Breast epithelium (tissue), 4 donors: Measurements from ENCODE around the gene CYP46A1. TPM values are rescaled to one million over a fixed set of nuclear protein-coding genes. Genes with fewer than 3 reads are reported as not detected.
A peak's percentile ranks its signal among the peaks of the same experiment; 100 is the strongest.

ENCODE experiments used
- DNase-seq, 2 donors: peaks; one replicate each; pipeline ENCODE4 v3.0.0-alpha.2; 2019; ENCODE audit warnings: low spot score in 2 of 2
- H3K27ac ChIP-seq, 2 donors: fragments of 200-600 bp; sonication (generic) in 1 of 2; one replicate each; pipeline ENCODE4 v1.5.1; 2016 to 2019; ENCODE audit warnings: mild to moderate bottlenecking in 1 of 2
- H3K27me3 ChIP-seq, 2 donors: fragments of 200-600 bp; sonication (generic) in 1 of 2; one replicate each; pipeline versions ENCODE4 v1.5.1 to v1.6.0; 2017 to 2019; ENCODE audit warnings: control low read depth in 1 of 2, mild to moderate bottlenecking in 1 of 2
- H3K36me3 ChIP-seq: fragments of 200-600 bp; one replicate; pipeline ENCODE4 v1.5.1; 2019
- H3K4me1 ChIP-seq, 2 donors: fragments of 200-600 bp; sonication (generic); one replicate each; pipeline ENCODE4 v1.5.1; 2016 to 2019; ENCODE audit warnings: control low read depth in 1 of 2
- H3K4me3 ChIP-seq, 3 donors: fragments of 200-600 bp; sonication (generic); 1 replicate in 2 of 3; 2 replicates in 1 of 3; pipeline ENCODE4 v1.5.1; 2016 to 2019; ENCODE audit warnings: mild to moderate bottlenecking in 3 of 3, moderate library complexity in 2 of 3
- H3K9me3 ChIP-seq, 2 donors: fragments of 200-600 bp; sonication (generic) in 1 of 2; one replicate each; pipeline ENCODE4 v1.5.1; 2016 to 2019; ENCODE audit warnings: control low read depth in 1 of 2
- CTCF ChIP-seq, 3 donors: fragments of 450-650 bp; IDR thresholded peaks; one replicate each; pipeline ENCODE4 v1.5.1; 2016 to 2017; ENCODE audit warnings: antibody characterized with exemption in 3 of 3, mild to moderate bottlenecking in 3 of 3, moderate library complexity in 3 of 3
- POLR2A ChIP-seq: fragments of 450-650 bp; IDR thresholded peaks from one replicate; pipeline ENCODE4 v1.6.1; 2016; ENCODE audit warnings: antibody characterized with exemption, mild to moderate bottlenecking, moderate library complexity
- POLR2AphosphoS5 ChIP-seq, 3 donors: sonication (generic); formaldehyde crosslinking; IDR thresholded peaks; one replicate each; pipeline ENCODE4 v1.6.1; 2017; ENCODE audit warnings: antibody characterized with exemption in 3 of 3
- intact Hi-C: fragments of 100-400 bp; cut with DNase I; formaldehyde crosslinking; loops from one replicate; pipeline ENCODE4 v1.15.1; 2023; ENCODE audit warnings: low total_unique reads
- total RNA-seq, 3 donors: library from RNA; depleted of rRNA; stranded (reverse); fragments of >200 nt; gene quantifications; one replicate each; pipeline ENCODE4 v1.1.0, GENCODE V29; 2016

Gene CYP46A1
- total RNA-seq, 3 donors from 2014 or later, result 1.6 to 5.2 (median 2.6) TPM

DNA sequence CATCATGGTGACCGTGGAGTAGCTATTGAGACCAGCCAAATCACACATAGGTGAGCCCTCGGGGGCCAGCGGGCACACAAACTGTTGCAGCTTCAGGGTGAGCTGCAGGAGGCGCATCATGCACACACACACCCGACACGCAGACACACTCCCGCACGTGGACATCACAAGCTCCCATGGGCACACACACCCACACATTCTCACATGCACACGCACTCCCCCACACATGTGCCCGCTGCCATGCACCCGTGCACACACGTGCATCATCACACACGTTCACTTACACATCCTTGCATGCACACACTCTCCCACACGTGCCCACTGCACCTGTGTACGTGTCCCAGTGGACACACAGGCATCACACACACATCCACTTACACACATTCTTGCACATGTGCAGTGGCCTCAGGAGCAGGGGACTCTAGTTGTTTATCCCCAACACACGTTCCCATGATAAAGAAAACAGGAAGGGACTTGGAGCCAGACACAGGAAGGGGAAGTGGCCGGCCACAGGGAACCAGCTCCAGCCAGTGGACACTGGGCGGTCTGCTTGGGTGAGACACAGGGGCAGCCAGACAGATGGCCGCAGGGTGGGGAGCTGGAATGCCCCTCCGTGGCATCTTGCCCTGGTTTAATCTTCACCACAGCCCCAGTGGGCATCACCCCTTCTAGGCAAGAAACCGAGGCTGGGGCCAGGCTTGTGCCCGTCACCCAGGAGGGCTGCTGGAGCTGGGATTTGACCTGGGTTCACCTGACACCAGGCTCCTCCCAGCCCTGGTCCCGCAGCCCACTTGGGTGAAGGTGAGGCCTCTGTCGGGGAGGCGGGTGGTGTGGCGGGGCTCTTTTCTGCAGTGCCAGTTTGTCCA is 49.7 kb downstream of the CYP46A1 start:
- intact Hi-C loops, result no loop called here
- no peaks in the 10 kb centered on the region for H3K9me3 ChIP-seq
- no peaks in the 10 kb centered on the region for H3K36me3 ChIP-seq
- H3K27ac ChIP-seq, result peak overlapping the region in 1 of 2 donors; percentile 19
- no peaks in the 10 kb centered on the region for H3K4me1 ChIP-seq
- peak in 1 of 2 donors; percentile 50 for DNase-seq
- H3K4me3 ChIP-seq, result peak overlapping the region in 1 of 3 donors; percentile 8
- TF ChIP-seq POLR2AphosphoS5 (IDR thresholded peaks at IDR 0.05), result no peak
- TF ChIP-seq CTCF (IDR thresholded peaks at IDR 0.05), result no peak
- TF ChIP-seq POLR2A, result no peak
- no peaks in the 10 kb centered on the region for H3K27me3 ChIP-seq

GRCh38 chr14:99734406-99735051 is 50.4 kb downstream of the CYP46A1 start:
- peak overlapping the region in 1 of 2 donors; percentile 19 for H3K27ac ChIP-seq
- H3K4me3 ChIP-seq, result peak overlapping the region in 2 of 3 donors; percentile 9 to 37
- no peaks in the 10 kb centered on the region for H3K36me3 ChIP-seq
- no peaks in the 10 kb centered on the region for H3K27me3 ChIP-seq
- H3K9me3 ChIP-seq, result no peaks in the 10 kb centered on the region
- DNase-seq, result peak in 1 of 2 donors; percentile 62
- intact Hi-C loops, result no loop called here
- TF ChIP-seq POLR2A (no peak), POLR2AphosphoS5 (IDR thresholded peaks at IDR 0.05) (no peak), CTCF (IDR thresholded peaks at IDR 0.05) (no peak)
- H3K4me1 ChIP-seq, result no peaks in the 10 kb centered on the region

GRCh38 chr14:99735189-99736135 is 51.4 kb downstream of the CYP46A1 start:
- DNase-seq, result no peak
- intact Hi-C loops, result no loop called here
- no peaks in the 10 kb centered on the region for H3K4me1 ChIP-seq
- no peaks in the 10 kb centered on the region for H3K36me3 ChIP-seq
- H3K9me3 ChIP-seq, result no peaks in the 10 kb centered on the region
- TF ChIP-seq POLR2A (no peak), CTCF (IDR thresholded peaks at IDR 0.05) (no peak), POLR2AphosphoS5 (IDR thresholded peaks at IDR 0.05) (no peak)
- no peak overlapping the region for H3K27ac ChIP-seq
- H3K27me3 ChIP-seq, result no peaks in the 10 kb centered on the region
- no peak overlapping the region for H3K4me3 ChIP-seq

GRCh38 chr14:99736603-99737371 is 52.7 kb downstream of the CYP46A1 start:
- Histone ChIP-seq H3K27ac (peak overlapping the region in 1 of 2 donors; percentile 20), H3K4me3 (peak overlapping the region in 2 of 3 donors; percentile 41 to 50), H3K9me3 (no peaks in the 10 kb centered on the region), H3K36me3 (no peaks in the 10 kb centered on the region), H3K27me3 (no peaks in the 10 kb centered on the region), H3K4me1 (no peaks in the 10 kb centered on the region)
- no peak for DNase-seq
- TF ChIP-seq CTCF (IDR thresholded peaks at IDR 0.05), result no peak
- intact Hi-C loops, result no loop called here
